A549 (cell line): ENCODE results near the gene CALML4.
"Not testable (repeated sequence)": the region's sequence is repeated elsewhere in the genome, so short reads cannot be mapped to it uniquely, and the experiment has no call there.

Experiments
- EP300 ChIP-seq, 2 experiments: fragments of >200 bp; sonication (Bioruptor Twin); formaldehyde crosslinking; IDR thresholded peaks; 2 replicates in 1 of 2; 3 replicates in 1 of 2; pipeline ENCODE4 v1.6.1; 2016 to 2017
- HOXA7 ChIP-seq: fragments of 250-450 bp; sonication (Bioruptor Pico); IDR thresholded peaks from 2 replicates; pipeline ENCODE4 v1.5.0; 2020; ENCODE audit warnings: mild to moderate bottlenecking, moderate library complexity
- JUN ChIP-seq, 2 experiments: fragments of >200 bp; sonication (Bioruptor Twin); formaldehyde crosslinking; IDR thresholded peaks; 2 replicates in 1 of 2; 3 replicates in 1 of 2; pipeline ENCODE4 v1.6.1; 2016 to 2017
- JUNB ChIP-seq: fragments of >200 bp; sonication (Bioruptor Twin); formaldehyde crosslinking; IDR thresholded peaks from 2 replicates; pipeline ENCODE4 v1.6.1; 2016
- MYC ChIP-seq: IDR thresholded peaks from 2 replicates; pipeline ENCODE4 v1.6.1; 2012; ENCODE audit warnings: mild to moderate bottlenecking, inconsistent platforms, low read length, improper control_type of control experiment, borderline replicate concordance
- POLR2A ChIP-seq: IDR thresholded peaks from 2 replicates; pipeline ENCODE4 v1.6.1; 2012; ENCODE audit warnings: mild to moderate bottlenecking, low read length
- RAD21 ChIP-seq, 2 experiments: fragments of >200 bp in 1 of 2; sonication (Bioruptor Twin) in 1 of 2; formaldehyde crosslinking in 1 of 2; IDR thresholded peaks in 1 of 2; conservative IDR thresholded peaks in 1 of 2; 2 replicates in 1 of 2; 3 replicates in 1 of 2; pipeline ENCODE4 v1.6.1; 2012 to 2018; ENCODE audit warnings: inconsistent platforms in 1 of 2
- RFX5 ChIP-seq: fragments of 450-650 bp; IDR thresholded peaks from 2 replicates; pipeline ENCODE4 v1.7.1; 2014; ENCODE audit warnings: antibody characterized with exemption, mild to moderate bottlenecking, moderate library complexity
- RNF2 ChIP-seq: fragments of 200-600 bp; sonication (generic); IDR thresholded peaks from 2 replicates; pipeline ENCODE4 v1.6.1; 2016; ENCODE audit warnings: low read depth, mild to moderate bottlenecking, antibody characterized with exemption, moderate library complexity, borderline replicate concordance
- ZFP36 ChIP-seq: fragments of 450-650 bp; IDR thresholded peaks from 2 replicates; pipeline ENCODE4 v1.6.1; 2014; ENCODE audit warnings: borderline replicate concordance; ENCODE audit not compliant: partially characterized antibody
- TF ChIP-seq, protein P1 (sequence below): fragments of >200 bp; sonication (Bioruptor Twin); formaldehyde crosslinking; IDR thresholded peaks from 3 replicates; pipeline ENCODE4 v1.5.1; 2016
- TF ChIP-seq, protein P2 (sequence below): fragments of 250-450 bp; sonication (Bioruptor Pico); IDR thresholded peaks from 2 replicates; pipeline ENCODE4 v1.5.0; 2021; ENCODE audit warnings: mild to moderate bottlenecking, moderate library complexity, borderline replicate concordance
- TF ChIP-seq, protein P3 (sequence below): fragments of 200-600 bp; sonication (generic); IDR thresholded peaks from 2 replicates; pipeline ENCODE4 v1.6.1; 2016; ENCODE audit warnings: antibody characterized with exemption, mild to moderate bottlenecking, moderate library complexity
- TF ChIP-seq, protein P4 (sequence below): fragments of 450-650 bp; IDR thresholded peaks from 2 replicates; pipeline ENCODE4 v1.6.1; 2014; ENCODE audit warnings: antibody characterized with exemption

DNA sequence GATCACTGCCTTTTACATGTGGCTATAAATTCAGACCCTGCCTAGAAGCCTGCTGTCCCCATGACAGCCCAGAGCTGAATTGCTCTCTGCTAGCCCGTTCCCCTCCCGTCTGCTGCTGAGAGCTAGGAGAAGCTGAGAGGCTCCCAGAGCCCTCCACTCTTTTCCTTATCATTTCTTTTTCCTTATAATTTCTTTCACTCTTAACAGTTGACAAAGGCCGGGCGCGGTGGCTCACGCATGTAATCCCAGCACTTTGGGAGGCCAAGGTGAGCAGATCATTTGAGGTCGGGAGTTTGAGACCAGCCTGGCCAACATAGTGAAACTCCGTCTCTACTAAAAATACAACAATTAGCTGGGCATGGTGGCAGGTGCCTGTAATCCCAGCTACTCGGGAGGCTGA lies 29.4 kb upstream of the CALML4 start:
- not testable (repeated sequence) for TF ChIP-seq EP300 (IDR thresholded peaks at IDR 0.05); POLR2A; JUNB; ZFP36; HOXA7; JUN (IDR thresholded peaks at IDR 0.05); RFX5; MYC; RNF2; RAD21 (conservative IDR thresholded peaks at IDR 0.05 in 1 of 2, IDR thresholded peaks at IDR 0.05 in 1 of 2)
- TF ChIP-seq, protein P1, sequence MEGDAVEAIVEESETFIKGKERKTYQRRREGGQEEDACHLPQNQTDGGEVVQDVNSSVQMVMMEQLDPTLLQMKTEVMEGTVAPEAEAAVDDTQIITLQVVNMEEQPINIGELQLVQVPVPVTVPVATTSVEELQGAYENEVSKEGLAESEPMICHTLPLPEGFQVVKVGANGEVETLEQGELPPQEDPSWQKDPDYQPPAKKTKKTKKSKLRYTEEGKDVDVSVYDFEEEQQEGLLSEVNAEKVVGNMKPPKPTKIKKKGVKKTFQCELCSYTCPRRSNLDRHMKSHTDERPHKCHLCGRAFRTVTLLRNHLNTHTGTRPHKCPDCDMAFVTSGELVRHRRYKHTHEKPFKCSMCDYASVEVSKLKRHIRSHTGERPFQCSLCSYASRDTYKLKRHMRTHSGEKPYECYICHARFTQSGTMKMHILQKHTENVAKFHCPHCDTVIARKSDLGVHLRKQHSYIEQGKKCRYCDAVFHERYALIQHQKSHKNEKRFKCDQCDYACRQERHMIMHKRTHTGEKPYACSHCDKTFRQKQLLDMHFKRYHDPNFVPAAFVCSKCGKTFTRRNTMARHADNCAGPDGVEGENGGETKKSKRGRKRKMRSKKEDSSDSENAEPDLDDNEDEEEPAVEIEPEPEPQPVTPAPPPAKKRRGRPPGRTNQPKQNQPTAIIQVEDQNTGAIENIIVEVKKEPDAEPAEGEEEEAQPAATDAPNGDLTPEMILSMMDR: not testable (repeated sequence)
- TF ChIP-seq, protein P2, sequence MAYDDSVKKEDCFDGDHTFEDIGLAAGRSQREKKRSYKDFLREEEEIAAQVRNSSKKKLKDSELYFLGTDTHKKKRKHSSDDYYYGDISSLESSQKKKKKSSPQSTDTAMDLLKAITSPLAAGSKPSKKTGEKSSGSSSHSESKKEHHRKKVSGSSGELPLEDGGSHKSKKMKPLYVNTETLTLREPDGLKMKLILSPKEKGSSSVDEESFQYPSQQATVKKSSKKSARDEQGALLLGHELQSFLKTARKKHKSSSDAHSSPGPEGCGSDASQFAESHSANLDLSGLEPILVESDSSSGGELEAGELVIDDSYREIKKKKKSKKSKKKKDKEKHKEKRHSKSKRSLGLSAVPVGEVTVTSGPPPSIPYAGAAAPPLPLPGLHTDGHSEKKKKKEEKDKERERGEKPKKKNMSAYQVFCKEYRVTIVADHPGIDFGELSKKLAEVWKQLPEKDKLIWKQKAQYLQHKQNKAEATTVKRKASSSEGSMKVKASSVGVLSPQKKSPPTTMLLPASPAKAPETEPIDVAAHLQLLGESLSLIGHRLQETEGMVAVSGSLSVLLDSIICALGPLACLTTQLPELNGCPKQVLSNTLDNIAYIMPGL (CRISPR knock-in tag): not testable (repeated sequence)
- TF ChIP-seq, protein P3, sequence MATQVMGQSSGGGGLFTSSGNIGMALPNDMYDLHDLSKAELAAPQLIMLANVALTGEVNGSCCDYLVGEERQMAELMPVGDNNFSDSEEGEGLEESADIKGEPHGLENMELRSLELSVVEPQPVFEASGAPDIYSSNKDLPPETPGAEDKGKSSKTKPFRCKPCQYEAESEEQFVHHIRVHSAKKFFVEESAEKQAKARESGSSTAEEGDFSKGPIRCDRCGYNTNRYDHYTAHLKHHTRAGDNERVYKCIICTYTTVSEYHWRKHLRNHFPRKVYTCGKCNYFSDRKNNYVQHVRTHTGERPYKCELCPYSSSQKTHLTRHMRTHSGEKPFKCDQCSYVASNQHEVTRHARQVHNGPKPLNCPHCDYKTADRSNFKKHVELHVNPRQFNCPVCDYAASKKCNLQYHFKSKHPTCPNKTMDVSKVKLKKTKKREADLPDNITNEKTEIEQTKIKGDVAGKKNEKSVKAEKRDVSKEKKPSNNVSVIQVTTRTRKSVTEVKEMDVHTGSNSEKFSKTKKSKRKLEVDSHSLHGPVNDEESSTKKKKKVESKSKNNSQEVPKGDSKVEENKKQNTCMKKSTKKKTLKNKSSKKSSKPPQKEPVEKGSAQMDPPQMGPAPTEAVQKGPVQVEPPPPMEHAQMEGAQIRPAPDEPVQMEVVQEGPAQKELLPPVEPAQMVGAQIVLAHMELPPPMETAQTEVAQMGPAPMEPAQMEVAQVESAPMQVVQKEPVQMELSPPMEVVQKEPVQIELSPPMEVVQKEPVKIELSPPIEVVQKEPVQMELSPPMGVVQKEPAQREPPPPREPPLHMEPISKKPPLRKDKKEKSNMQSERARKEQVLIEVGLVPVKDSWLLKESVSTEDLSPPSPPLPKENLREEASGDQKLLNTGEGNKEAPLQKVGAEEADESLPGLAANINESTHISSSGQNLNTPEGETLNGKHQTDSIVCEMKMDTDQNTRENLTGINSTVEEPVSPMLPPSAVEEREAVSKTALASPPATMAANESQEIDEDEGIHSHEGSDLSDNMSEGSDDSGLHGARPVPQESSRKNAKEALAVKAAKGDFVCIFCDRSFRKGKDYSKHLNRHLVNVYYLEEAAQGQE: not testable (repeated sequence)
- TF ChIP-seq, protein P4, sequence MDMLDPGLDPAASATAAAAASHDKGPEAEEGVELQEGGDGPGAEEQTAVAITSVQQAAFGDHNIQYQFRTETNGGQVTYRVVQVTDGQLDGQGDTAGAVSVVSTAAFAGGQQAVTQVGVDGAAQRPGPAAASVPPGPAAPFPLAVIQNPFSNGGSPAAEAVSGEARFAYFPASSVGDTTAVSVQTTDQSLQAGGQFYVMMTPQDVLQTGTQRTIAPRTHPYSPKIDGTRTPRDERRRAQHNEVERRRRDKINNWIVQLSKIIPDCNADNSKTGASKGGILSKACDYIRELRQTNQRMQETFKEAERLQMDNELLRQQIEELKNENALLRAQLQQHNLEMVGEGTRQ: not testable (repeated sequence)
